ENCODE measurements around the gene MRGPRD. TPM values are rescaled to one million over a fixed set of nuclear protein-coding genes. Genes with fewer than 3 reads are reported as not detected.

The MRGPRD gene
- total and polyA plus RNA-seq, 2 of the 8 experiments (the other 6 are each of a cell fraction or from before 2014, with no cell fraction given), result not detected

DNA sequence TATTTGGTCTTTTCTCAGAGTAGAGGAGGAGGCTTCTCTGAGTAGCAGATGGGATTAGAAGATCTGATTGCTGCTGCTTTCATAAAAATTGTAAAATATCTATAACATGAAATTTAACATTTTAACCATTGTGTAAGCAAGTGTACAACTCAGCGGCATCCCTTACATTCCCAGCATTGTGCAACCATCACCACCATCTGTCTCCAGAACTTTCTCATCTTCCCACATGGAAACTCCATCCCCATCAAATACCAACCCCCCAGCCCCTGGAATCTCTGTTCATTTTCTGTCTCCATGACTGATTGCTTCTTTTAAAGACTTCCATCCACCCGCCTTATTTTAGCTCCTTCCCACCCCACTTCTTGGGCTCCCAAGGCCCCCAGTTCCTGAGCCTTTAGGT, 32.3 kb downstream of the MRGPRD start:
- no peak for DNase-seq (ENCODE audit: low read depth in 1 of 2, low spot score in 2 of 2)
- Histone ChIP-seq H3K9me3 (ENCODE audit: insufficient read depth in 2 of 2, low read depth in 1 of 2, low read length in 1 of 2) (no peaks in the 10 kb centered on the region), H3K36me3 (ENCODE audit: control insufficient read depth in 2 of 4, insufficient read depth in 4 of 4, low read length in 3 of 4) (no peaks in the 10 kb centered on the region), H2BK120ac (replicated peaks; ENCODE audit: low read depth, low read length) (no peak overlapping the region), H2BK12ac (ENCODE audit: low read depth, low read length) (no peak overlapping the region), H3K14ac (ENCODE audit: insufficient read length) (no peak overlapping the region), H2AFZ (ENCODE audit: low read length) (no peak overlapping the region), H3K79me2 (ENCODE audit: control insufficient read depth in 1 of 2, insufficient read depth in 2 of 2, low read length in 2 of 2) (no peaks in the 10 kb centered on the region), H2BK20ac (ENCODE audit: low read length) (no peak overlapping the region), H3K18ac (ENCODE audit: extremely low read depth, low read length) (no peak overlapping the region), H3K23ac (ENCODE audit: insufficient read length) (no peak overlapping the region), H3K4me1 (replicated peaks in 1 of 4; ENCODE audit: control insufficient read depth in 3 of 4, insufficient read depth in 4 of 4, low read length in 3 of 4) (peaks cover 0 to 10% (median 1%) of the 10 kb centered on the region in 4 experiments; a peak in 5 of 7 replicates), H3K56ac (replicated peaks; ENCODE audit: insufficient read length, low read depth, low read length) (no peak overlapping the region), H3K4ac (replicated peaks; ENCODE audit: insufficient read length, low read depth, low read length) (no peak overlapping the region), H3K27me3 (replicated peaks in 1 of 4; ENCODE audit: control insufficient read depth in 3 of 4, extremely low read depth in 1 of 4, insufficient read depth in 3 of 4, low read length in 3 of 4) (no peaks in the 10 kb centered on the region), H3K4me3 (ENCODE audit: extremely low read depth in 1 of 4, insufficient read depth in 2 of 4, low read depth in 3 of 4, low read length in 4 of 4) (no peak overlapping the region), H4K8ac (ENCODE audit: extremely low read depth, insufficient read depth, low read length) (no peak overlapping the region), H3K4me2 (ENCODE audit: insufficient read depth in 1 of 2, low read depth in 2 of 2, low read length in 2 of 2) (no peak overlapping the region), H4K91ac (replicated peaks; ENCODE audit: insufficient read length, low read length) (no peak overlapping the region), H4K5ac (ENCODE audit: insufficient read length, low read depth, low read length) (no peak overlapping the region), H4K20me1 (replicated peaks in 1 of 2; ENCODE audit: control insufficient read depth in 1 of 2, insufficient read depth in 2 of 2, low read length in 2 of 2) (no peaks in the 10 kb centered on the region), H3K23me2 (ENCODE audit: low read depth, low read length) (no peaks in the 10 kb centered on the region), H3K27ac (ENCODE audit: low read depth, low read length) (no peak overlapping the region), H3K79me1 (ENCODE audit: low read depth, low read length) (no peaks in the 10 kb centered on the region), H3K9ac (replicated peaks in 1 of 4; ENCODE audit: extremely low read depth in 1 of 4, low read depth in 3 of 4, low read length in 3 of 4) (no peak overlapping the region), H2AK5ac (ENCODE audit: low read depth, low read length) (no peak overlapping the region), H2BK5ac (ENCODE audit: low read depth, low read length) (no peak overlapping the region), H2BK15ac (ENCODE audit: low read length) (no peak overlapping the region)
- POLR2A ChIA-PET (ENCODE audit: partially characterized antibody), result no interaction called here
- CTCF ChIA-PET (ENCODE audit: partially characterized antibody), result interaction anchor here (1.0 to 1.6 kb wide), 6 partner anchors 9 to 183 kb away, joined by 3 to 7 read pairs (median 3); no protein-coding TSS in a partner anchor
- 45% methylated on average over 2 of the region's 2 CpGs; no CpG with 5 or more reads in 1 of the 2 experiments for WGBS, 2 experiments (ENCODE audit: extremely low coverage in 1 of 2, insufficient coverage in 1 of 2, insufficient read length in 1 of 2, insufficient replicate concordance in 2 of 2, low coverage in 1 of 2, low lambda C conversion rate in 2 of 2, missing lambda C conversion rate in 1 of 2)
- no peak for FAIRE-seq
- TF ChIP-seq ASH2L (IDR thresholded peaks at IDR 0.05; ENCODE audit: low read length) (no peak), RXRA (IDR thresholded peaks at IDR 0.05; ENCODE audit: insufficient read depth, low read depth, low read length) (no peak), BRCA1 (IDR thresholded peaks at IDR 0.05; ENCODE audit: low read depth, low read length) (no peak), SP1 (IDR thresholded peaks at IDR 0.05; ENCODE audit: low read depth, low read length) (no peak), JUND (IDR thresholded peaks at IDR 0.05; ENCODE audit: low read length) (no peak), RAD21 (IDR thresholded peaks at IDR 0.05 in 1 of 2, conservative IDR thresholded peaks at IDR 0.05 in 1 of 2; ENCODE audit: low read depth in 2 of 2, low read length in 2 of 2) (no peak), NRF1 (IDR thresholded peaks at IDR 0.05; ENCODE audit: low read depth, low read length) (no peak), POLR2A (IDR thresholded peaks at IDR 0.05; ENCODE audit: control extremely low read depth in 1 of 2, low read depth in 2 of 2, low read length in 2 of 2) (no peak), EZH2 (IDR thresholded peaks at IDR 0.05; ENCODE audit: low read depth, low read length, severe bottlenecking) (no peak), TAF1 (IDR thresholded peaks at IDR 0.05; ENCODE audit: low read depth, low read length) (no peak), CTBP2 (IDR thresholded peaks at IDR 0.05; ENCODE audit: borderline replicate concordance, insufficient read depth, insufficient read length, low read length) (no peak), HDAC6 (IDR thresholded peaks at IDR 0.05; ENCODE audit: low read depth, low read length) (no peak)
- TF ChIP-seq, protein P1, sequence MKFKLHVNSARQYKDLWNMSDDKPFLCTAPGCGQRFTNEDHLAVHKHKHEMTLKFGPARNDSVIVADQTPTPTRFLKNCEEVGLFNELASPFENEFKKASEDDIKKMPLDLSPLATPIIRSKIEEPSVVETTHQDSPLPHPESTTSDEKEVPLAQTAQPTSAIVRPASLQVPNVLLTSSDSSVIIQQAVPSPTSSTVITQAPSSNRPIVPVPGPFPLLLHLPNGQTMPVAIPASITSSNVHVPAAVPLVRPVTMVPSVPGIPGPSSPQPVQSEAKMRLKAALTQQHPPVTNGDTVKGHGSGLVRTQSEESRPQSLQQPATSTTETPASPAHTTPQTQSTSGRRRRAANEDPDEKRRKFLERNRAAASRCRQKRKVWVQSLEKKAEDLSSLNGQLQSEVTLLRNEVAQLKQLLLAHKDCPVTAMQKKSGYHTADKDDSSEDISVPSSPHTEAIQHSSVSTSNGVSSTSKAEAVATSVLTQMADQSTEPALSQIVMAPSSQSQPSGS (IDR thresholded peaks at IDR 0.05; ENCODE audit: low read length), result no peak

All from H1 (cell line).